ENCODE measurements around the gene MUCL1. TPM values are rescaled to one million over a fixed set of nuclear protein-coding genes. Genes with fewer than 3 reads are reported as not detected.

MUCL1 gene, protein sequence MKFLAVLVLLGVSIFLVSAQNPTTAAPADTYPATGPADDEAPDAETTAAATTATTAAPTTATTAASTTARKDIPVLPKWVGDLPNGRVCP
- total RNA-seq = not detected

DNA sequence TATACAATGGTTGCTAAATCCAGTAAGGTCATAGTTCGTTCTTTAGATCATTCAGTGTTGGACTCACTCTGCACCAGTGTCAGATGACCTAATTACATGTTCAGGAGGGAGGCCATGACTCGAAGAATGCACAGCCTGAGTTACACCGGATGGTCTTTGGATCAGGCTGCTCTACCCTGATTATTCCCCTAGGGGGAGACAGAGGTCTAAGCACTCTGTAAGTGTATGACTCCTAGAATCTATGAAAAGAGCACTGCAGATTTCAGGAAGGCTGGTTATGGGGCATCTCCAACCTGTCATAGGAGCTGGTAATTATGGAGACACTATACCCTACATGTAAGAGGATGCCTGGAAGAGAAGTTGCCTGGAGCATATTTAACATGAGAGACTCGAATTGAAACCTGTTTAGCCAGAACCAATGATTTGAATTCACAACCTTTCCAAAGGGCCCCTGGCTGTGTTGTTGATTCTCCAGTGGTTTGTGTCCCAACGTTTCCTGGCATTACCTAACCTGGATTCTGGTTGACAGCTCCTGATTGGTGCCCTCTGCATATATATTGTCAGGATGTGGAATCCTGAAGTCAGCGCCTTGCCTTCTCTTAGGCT lies at the start of gene MUCL1:
Gene MUCL1 (plus strand): TSS at position 584 of the 606 bp plus-strand sequence. CDS start 67 bp downstream, outside the sequence.
- Mint-ChIP-seq H3K27me3 (ENCODE audit: low read depth) (no peaks in the 10 kb centered on the region), H3K9me3 (no peaks in the 10 kb centered on the region), H3K36me3 (ENCODE audit: low read depth) (no peaks in the 10 kb centered on the region), H3K27ac (no peak within 1 kb of the TSS), H3K4me3 (no peak within 1 kb of the TSS), H3K4me1 (ENCODE audit: low read depth) (peaks cover 15% of the 10 kb centered on the region)
- peak; percentile 89 for DNase-seq
- CTCF ChIA-PET = interaction anchor here (0.6 to 8.7 kb wide), 17 partner anchors 10 to 218 kb away, joined by 3 to 121 read pairs (median 5); no protein-coding TSS in a partner anchor
- intact Hi-C loops (cut with micrococcal nuclease) = loop anchor here (1.0 kb wide), 8 partner anchors 81 to 289 kb away; no protein-coding TSS in a partner anchor

DNA sequence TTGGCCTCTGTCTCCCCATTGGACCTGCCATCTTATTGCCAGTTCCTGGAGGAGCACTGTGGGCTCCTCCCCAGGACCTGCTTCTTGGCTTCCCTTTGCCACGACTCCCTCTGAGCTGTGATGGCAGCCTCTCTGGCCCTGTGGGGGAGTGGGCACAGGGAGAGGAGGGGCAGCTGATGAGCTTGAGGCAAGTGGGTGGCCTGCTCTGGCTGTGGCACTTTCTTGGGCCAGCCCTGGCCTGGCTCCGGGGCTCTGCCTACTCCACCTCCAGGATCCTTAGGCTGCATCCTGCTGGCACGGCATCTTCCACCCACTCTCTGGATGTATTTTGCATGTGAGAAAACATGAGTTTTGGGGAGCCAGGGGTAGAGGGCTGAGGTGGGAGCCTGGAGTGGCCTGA lies 32.6 kb upstream of the MUCL1 start:
- Mint-ChIP-seq H3K4me1 (ENCODE audit: low read depth) (no peaks in the 10 kb centered on the region), H3K4me3 (no peak overlapping the region), H3K27ac (no peak overlapping the region), H3K36me3 (ENCODE audit: low read depth) (no peaks in the 10 kb centered on the region), H3K9me3 (peaks cover 2% of the 10 kb centered on the region), H3K27me3 (ENCODE audit: low read depth) (no peaks in the 10 kb centered on the region)
- intact Hi-C loops (cut with micrococcal nuclease) = no loop called here
- CTCF ChIA-PET = no interaction called here
- DNase-seq = no peak

DNA sequence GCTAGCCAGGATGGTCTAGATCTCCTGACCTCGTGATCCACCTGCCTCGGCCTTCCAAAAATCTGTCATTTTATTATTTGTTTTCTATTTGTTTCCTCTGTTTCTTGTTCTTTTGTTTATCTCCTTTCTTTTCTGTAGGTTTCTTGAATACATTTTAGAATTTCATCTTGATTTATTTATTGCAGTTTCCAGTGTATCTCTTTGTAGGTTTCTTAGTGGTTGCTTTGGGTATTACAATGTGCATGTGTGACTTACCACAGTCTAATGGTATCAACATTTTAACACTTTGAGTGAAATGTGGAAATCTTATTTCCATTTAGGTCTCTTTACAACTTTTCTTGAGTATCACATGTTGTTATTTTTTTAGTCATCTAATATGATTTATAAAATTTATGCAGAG lies 29.9 kb upstream of the MUCL1 start:
- CTCF ChIA-PET = interaction anchor here (0.6 to 0.8 kb wide), 3 partner anchors 75 to 536 kb away, joined by 3 read pairs; no protein-coding TSS in a partner anchor
- peaks cover 2% of the 10 kb centered on the region for H3K9me3 Mint-ChIP-seq
- H3K27ac Mint-ChIP-seq = no peak overlapping the region
- no peaks in the 10 kb centered on the region for H3K4me1 Mint-ChIP-seq (ENCODE audit: low read depth)
- DNase-seq = no peak
- no peaks in the 10 kb centered on the region for H3K27me3 Mint-ChIP-seq (ENCODE audit: low read depth)
- no peak overlapping the region for H3K4me3 Mint-ChIP-seq
- intact Hi-C loops (cut with micrococcal nuclease) = no loop called here
- H3K36me3 Mint-ChIP-seq (ENCODE audit: low read depth) = no peaks in the 10 kb centered on the region

DNA sequence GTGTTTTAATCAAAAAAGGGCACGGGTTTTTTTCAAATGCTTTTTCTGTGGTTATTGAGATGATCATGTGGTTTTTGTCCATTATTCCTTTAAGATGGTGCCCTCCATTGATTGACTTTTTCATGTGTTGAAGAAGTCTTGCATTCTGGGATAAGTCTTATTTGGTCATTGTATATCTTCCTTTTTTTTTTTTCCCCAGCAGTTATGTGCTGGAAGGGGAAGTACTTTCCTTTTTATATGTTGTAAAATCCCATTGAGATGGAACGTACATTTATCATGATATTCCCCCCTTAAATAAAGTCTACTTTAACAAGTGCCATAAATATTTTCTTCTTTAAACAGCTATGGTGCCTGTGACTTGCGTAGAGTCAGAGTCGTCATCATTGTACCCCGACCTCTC lies 24.8 kb upstream of the MUCL1 start:
- Mint-ChIP-seq H3K4me3 (no peak overlapping the region), H3K27me3 (ENCODE audit: low read depth) (no peaks in the 10 kb centered on the region), H3K36me3 (ENCODE audit: low read depth) (no peaks in the 10 kb centered on the region), H3K27ac (no peak overlapping the region), H3K4me1 (ENCODE audit: low read depth) (peaks cover 6% of the 10 kb centered on the region), H3K9me3 (peaks cover 2% of the 10 kb centered on the region)
- no peak for DNase-seq
- intact Hi-C loops (cut with micrococcal nuclease) = no loop called here
- CTCF ChIA-PET = no interaction called here

DNA sequence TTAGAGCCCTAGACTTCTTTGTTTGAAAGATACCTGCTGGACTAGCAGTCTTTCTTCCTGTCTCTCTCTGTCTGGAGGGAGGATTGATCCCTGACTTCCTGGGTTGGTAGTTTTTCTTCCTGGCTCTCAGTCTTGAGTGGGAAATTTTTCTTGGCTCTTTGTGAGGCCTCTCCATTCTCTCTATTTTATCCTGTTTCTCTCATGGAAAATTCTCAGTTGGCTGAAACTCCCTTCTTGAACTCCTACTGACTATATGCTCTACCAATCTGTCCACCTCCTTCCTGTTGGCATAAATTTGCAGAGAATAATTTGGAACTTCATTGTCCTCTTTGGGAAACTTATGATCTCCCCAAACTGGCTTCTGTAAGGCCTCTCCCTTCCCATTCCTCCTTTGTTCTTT lies 24.1 kb upstream of the MUCL1 start:
- peaks cover 2% of the 10 kb centered on the region for H3K9me3 Mint-ChIP-seq
- peaks cover 6% of the 10 kb centered on the region for H3K4me1 Mint-ChIP-seq (ENCODE audit: low read depth)
- H3K4me3 Mint-ChIP-seq = no peak overlapping the region
- DNase-seq = no peak
- H3K27me3 Mint-ChIP-seq (ENCODE audit: low read depth) = no peaks in the 10 kb centered on the region
- intact Hi-C loops (cut with micrococcal nuclease) = no loop called here
- H3K27ac Mint-ChIP-seq = no peak overlapping the region
- CTCF ChIA-PET = no interaction called here
- no peaks in the 10 kb centered on the region for H3K36me3 Mint-ChIP-seq (ENCODE audit: low read depth)

DNA sequence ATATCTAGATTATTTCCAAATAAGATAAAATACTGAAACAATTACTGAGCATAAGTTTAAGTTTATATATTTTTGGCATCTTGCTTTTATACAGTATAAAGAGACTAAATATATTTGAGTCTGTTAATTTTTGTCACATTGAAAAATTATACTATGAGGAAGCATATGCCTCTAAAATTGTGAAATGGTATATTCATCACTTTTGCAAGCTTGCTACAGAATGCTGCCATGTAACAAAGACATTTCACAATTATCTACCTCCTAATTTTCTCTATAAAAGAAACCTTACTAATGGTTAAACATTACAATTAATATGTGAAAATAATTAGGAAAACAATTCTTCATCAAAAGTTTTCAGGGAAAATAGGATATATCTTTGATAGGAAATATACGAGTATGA lies 22.7 kb upstream of the MUCL1 start:
- no peak for DNase-seq
- peaks cover 2% of the 10 kb centered on the region for H3K9me3 Mint-ChIP-seq
- peaks cover 6% of the 10 kb centered on the region for H3K4me1 Mint-ChIP-seq (ENCODE audit: low read depth)
- CTCF ChIA-PET = no interaction called here
- no peak overlapping the region for H3K4me3 Mint-ChIP-seq
- no peak overlapping the region for H3K27ac Mint-ChIP-seq
- intact Hi-C loops (cut with micrococcal nuclease) = no loop called here
- no peaks in the 10 kb centered on the region for H3K27me3 Mint-ChIP-seq (ENCODE audit: low read depth)
- no peaks in the 10 kb centered on the region for H3K36me3 Mint-ChIP-seq (ENCODE audit: low read depth)

DNA sequence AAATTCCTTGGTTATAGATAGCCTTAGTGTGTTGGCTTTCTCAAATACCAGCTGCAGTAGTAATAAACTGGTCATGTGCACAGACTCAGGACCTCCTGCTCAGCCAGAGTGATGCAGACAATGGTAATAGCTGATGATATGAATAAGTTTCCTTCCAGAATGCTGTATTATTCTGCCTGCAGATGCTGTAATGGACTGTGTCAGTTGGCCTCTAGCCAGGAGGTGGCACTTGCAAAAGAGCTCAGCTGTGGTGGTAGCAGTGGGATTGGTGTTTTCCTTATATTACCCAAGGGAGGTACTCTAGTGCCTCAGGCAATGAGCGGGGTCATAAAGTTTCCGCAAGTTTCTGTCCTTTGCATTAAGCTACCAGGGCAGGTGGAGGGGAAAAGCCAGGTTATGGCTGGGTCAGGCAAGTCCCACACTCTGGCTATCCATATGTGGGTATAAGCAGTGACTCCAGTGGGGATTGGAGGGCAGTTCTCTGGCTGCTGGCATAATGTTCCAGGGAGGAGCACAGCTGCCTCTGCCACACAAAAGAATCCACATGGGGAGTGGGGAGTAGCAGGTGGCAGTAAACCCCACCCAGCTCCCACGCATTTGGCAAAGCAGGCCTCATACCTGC lies 14.0 kb upstream of the MUCL1 start:
- no peak for DNase-seq
- Mint-ChIP-seq H3K36me3 (ENCODE audit: low read depth) (peaks cover 4% of the 10 kb centered on the region), H3K4me3 (no peak overlapping the region), H3K27me3 (ENCODE audit: low read depth) (no peaks in the 10 kb centered on the region), H3K9me3 (peaks cover 9% of the 10 kb centered on the region), H3K4me1 (ENCODE audit: low read depth) (no peaks in the 10 kb centered on the region), H3K27ac (no peak overlapping the region)
- CTCF ChIA-PET = interaction anchor here (1.6 kb wide), 1 partner anchor 232 kb away, joined by 6 read pairs; no protein-coding TSS in a partner anchor
- intact Hi-C loops (cut with micrococcal nuclease) = no loop called here

DNA sequence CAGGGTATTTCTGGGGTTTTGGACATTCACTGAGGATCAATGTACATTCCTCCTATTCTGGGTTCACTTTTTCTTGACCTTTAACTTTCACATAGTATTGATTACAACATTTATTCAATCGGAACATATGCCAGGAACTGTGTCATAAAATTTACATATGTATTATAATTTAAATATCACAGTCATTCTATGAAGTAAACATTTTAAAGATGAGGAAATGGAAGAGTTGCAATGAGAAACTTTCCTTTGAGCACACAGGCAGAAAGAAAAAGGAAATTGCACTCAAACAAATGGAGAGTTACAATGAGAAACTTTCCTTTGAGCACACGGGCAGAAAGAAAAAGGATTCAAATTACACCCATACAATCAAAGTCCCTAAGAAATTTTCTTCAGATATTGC lies 3.1 kb downstream of the MUCL1 start:
- Mint-ChIP-seq H3K27ac (no peak overlapping the region), H3K4me1 (ENCODE audit: low read depth) (peaks cover 20% of the 10 kb centered on the region), H3K36me3 (ENCODE audit: low read depth) (no peaks in the 10 kb centered on the region), H3K9me3 (no peaks in the 10 kb centered on the region), H3K4me3 (no peak overlapping the region), H3K27me3 (ENCODE audit: low read depth) (peaks cover 11% of the 10 kb centered on the region)
- CTCF ChIA-PET = interaction anchor here (0.6 to 8.7 kb wide), 6 partner anchors 101 to 217 kb away, joined by 3 to 121 read pairs (median 6); no protein-coding TSS in a partner anchor
- intact Hi-C loops (cut with micrococcal nuclease) = no loop called here
- DNase-seq = no peak

DNA sequence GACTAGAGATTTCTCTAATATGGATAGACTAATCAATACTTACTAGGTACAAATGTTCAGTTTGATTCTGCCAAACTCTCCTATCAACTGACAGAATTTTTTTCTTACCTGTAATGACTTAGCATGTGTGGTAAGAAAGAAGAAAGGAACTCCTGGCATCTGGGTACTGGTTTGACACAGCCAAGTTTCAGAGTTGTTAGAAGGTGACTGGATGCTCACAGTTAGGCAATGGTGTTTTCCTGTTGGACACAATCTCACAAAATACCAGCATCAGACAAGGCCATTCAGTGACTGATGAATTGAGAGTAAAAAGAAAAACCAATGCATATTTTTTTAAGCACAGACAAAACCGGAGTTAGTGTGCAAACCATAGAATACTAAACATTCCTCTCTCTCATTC lies 4.2 kb downstream of the MUCL1 start:
- peaks cover 28% of the 10 kb centered on the region for H3K4me1 Mint-ChIP-seq (ENCODE audit: low read depth)
- DNase-seq = peak; percentile 35
- intact Hi-C loops (cut with micrococcal nuclease) = loop anchor here (1.0 kb wide), 2 partner anchors 21 to 77 kb away; no protein-coding TSS in a partner anchor
- CTCF ChIA-PET = interaction anchor here (2.4 to 8.7 kb wide), 2 partner anchors 100 to 213 kb away, joined by 7 to 121 read pairs; no protein-coding TSS in a partner anchor
- no peak overlapping the region for H3K27ac Mint-ChIP-seq
- H3K4me3 Mint-ChIP-seq = no peak overlapping the region
- peaks cover 15% of the 10 kb centered on the region for H3K27me3 Mint-ChIP-seq (ENCODE audit: low read depth)
- H3K36me3 Mint-ChIP-seq (ENCODE audit: low read depth) = no peaks in the 10 kb centered on the region
- no peaks in the 10 kb centered on the region for H3K9me3 Mint-ChIP-seq

DNA sequence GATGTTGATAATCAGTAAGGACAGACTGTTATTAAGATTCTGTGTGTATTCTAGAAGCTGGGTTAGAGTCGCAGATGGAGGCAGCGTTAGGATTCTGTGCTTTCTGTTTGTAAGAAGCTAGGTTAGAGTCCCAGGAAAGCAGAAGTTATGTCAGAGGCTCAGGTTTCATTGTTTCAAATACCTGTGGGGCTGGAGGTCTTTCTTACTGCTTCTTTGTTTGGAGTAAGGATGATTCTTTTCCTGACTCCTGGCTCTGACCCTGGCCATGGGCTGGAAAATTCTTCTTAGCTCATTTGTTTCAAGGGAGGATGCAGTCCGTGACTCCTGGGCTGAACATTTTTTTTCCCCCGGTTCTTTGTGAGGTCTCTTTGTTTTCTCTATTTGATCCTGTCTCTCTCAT lies 5.2 kb downstream of the MUCL1 start:
- H3K27me3 Mint-ChIP-seq (ENCODE audit: low read depth) = peaks cover 15% of the 10 kb centered on the region
- no peak overlapping the region for H3K27ac Mint-ChIP-seq
- H3K9me3 Mint-ChIP-seq = no peaks in the 10 kb centered on the region
- no peak overlapping the region for H3K4me3 Mint-ChIP-seq
- CTCF ChIA-PET = interaction anchor here (2.3 to 8.7 kb wide), 3 partner anchors 99 to 213 kb away, joined by 7 to 121 read pairs (median 7); no protein-coding TSS in a partner anchor
- H3K4me1 Mint-ChIP-seq (ENCODE audit: low read depth) = peaks cover 33% of the 10 kb centered on the region
- intact Hi-C loops (cut with micrococcal nuclease) = no loop called here
- no peak for DNase-seq
- no peaks in the 10 kb centered on the region for H3K36me3 Mint-ChIP-seq (ENCODE audit: low read depth)

DNA sequence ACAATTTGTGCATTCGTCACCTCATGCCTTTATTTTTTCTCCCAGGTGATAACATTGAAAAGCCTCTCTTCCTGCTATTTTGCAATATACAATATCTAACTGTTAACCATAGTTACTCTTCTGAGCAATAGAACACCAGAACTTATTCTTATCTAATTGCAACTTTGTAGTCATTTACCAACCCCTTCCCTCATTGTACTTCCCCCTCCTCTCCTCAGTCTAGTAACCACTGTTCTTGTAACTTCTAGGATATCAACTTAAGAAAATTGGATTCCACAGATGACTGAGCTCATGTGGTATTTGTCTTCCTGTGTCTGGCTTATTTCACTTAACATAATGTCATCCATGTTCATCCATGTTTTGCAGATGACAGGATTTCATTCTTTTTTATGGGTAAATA lies 7.6 kb downstream of the MUCL1 start:
- CTCF ChIA-PET = interaction anchor here (0.8 to 2.3 kb wide), 4 partner anchors 20 to 113 kb away, joined by 3 to 7 read pairs (median 5); no protein-coding TSS in a partner anchor
- Mint-ChIP-seq H3K4me1 (ENCODE audit: low read depth) (peaks cover 50% of the 10 kb centered on the region), H3K4me3 (no peak overlapping the region), H3K36me3 (ENCODE audit: low read depth) (no peaks in the 10 kb centered on the region), H3K9me3 (no peaks in the 10 kb centered on the region), H3K27ac (no peak overlapping the region), H3K27me3 (ENCODE audit: low read depth) (peaks cover 15% of the 10 kb centered on the region)
- intact Hi-C loops (cut with micrococcal nuclease) = loop anchor here (10.0 kb wide), 1 partner anchor 763 kb away; no protein-coding TSS in a partner anchor
- DNase-seq = no peak

DNA sequence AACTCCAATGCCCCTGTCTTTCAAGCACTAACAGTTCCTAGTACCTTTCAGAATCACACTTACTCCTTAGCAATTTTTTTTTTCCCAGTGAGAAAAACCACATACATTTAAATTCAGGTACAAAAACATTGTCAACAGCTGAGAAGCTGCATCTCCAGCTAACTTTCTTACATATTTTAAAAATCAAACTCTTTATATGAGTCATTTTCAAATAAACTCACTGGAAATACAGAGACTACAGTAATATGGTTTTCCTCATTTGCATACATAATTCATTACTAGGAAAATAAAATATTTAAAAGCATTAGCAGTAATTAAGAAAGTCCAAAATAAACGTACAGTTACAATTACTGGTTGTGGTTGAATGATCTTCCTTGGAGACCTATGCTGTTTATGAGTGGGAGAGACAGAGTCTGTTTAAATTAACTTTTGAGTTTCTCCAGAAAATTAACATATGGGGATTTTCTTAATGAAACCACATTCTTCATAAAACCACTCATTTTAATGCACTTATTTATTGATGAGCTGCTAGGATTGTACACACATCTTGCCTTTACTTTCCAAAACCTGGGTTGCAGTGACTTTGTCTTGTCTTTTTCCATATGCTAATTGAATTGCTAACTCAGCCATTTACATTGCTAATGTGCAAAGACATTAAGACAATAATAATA lies 9.8 kb downstream of the MUCL1 start:
- no peak overlapping the region for H3K27ac Mint-ChIP-seq

More for the DNA sequence above, 9.8 kb downstream of the MUCL1 start:
- no peaks in the 10 kb centered on the region for H3K36me3 Mint-ChIP-seq (ENCODE audit: low read depth)
- no peaks in the 10 kb centered on the region for H3K9me3 Mint-ChIP-seq
- no peak overlapping the region for H3K4me3 Mint-ChIP-seq
- H3K27me3 Mint-ChIP-seq (ENCODE audit: low read depth) = peaks cover 28% of the 10 kb centered on the region
- H3K4me1 Mint-ChIP-seq (ENCODE audit: low read depth) = peaks cover 38% of the 10 kb centered on the region
- DNase-seq = no peak
- intact Hi-C loops (cut with micrococcal nuclease) = loop anchor here (1.0 to 10.0 kb wide), 2 partner anchors 71 to 761 kb away; no protein-coding TSS in a partner anchor
- CTCF ChIA-PET = interaction anchor here (0.7 to 2.8 kb wide), 5 partner anchors 10 to 208 kb away, joined by 3 to 13 read pairs (median 5); partner anchors contain the start of gene MUCL1
